IMR-90 (cell line): ENCODE data around the gene DCST2. TPM values are rescaled to one million over a fixed set of nuclear protein-coding genes. Genes with fewer than 3 reads are reported as not detected.

ENCODE experiments used
- ATAC-seq: fragments of 200-7000 bp; cut with Tn5 transposase; 2 replicates; pipeline ENCODE4 v1.9.1; 2020; ENCODE audit warnings: low read depth, mild to moderate bottlenecking, moderate library complexity
- BruUV-seq: library from RNA; stranded (reverse); fragments of 400-500 nt; replicated peaks from 2 replicates; lab custom pipeline; 2021; lab: Mats Ljungman, UMichigan
- CTCF ChIA-PET: fragments of 300-600 bp; formaldehyde crosslinking; extraction: SDS; loops from one replicate; lab custom pipeline; 2021; ENCODE audit warnings: antibody characterized with exemption; lab: Yijun Ruan, JAX
- POLR2A ChIA-PET: fragments of 300-600 bp; sonication (Branson Sonifier 250); formaldehyde crosslinking; loops from one replicate; lab custom pipeline; 2022; ENCODE audit warnings: antibody characterized with exemption; ENCODE audit not compliant: unreplicated experiment; lab: Charles Lee
- DNase-seq: peaks from one replicate; pipeline ENCODE4 v3.0.0; 2013
- H2AFZ ChIP-seq: replicated peaks from 2 replicates; pipeline ENCODE3; 2013; ENCODE audit warnings: low read length, mild to moderate bottlenecking; ENCODE audit not compliant: poor library complexity
- H2AK5ac ChIP-seq: 2 replicates; pipeline ENCODE4 v1.6.1; 2013; ENCODE audit warnings: low read depth, low read length, inconsistent platforms
- H2AK9ac ChIP-seq: replicated peaks from 2 replicates; pipeline ENCODE3; 2013; ENCODE audit warnings: mild to moderate bottlenecking, low read depth, low read length, moderate library complexity; ENCODE audit not compliant: poor library complexity
- H2BK120ac ChIP-seq: 2 replicates; pipeline ENCODE4 v1.6.1; 2013; ENCODE audit warnings: low read depth, low read length, inconsistent platforms
- H2BK15ac ChIP-seq: 3 replicates; pipeline ENCODE4 v1.6.1; 2013; ENCODE audit warnings: low read depth, low read length, inconsistent platforms
- H2BK20ac ChIP-seq: 2 replicates; pipeline ENCODE4 v1.6.1; 2013; ENCODE audit warnings: low read depth, mild to moderate bottlenecking, inconsistent platforms, low read length, moderate library complexity
- H2BK5ac ChIP-seq: 2 replicates; pipeline ENCODE4 v1.6.1; 2013; ENCODE audit warnings: mild to moderate bottlenecking, low read depth, low read length, inconsistent platforms; ENCODE audit not compliant: poor library complexity, severe bottlenecking
- H3K14ac ChIP-seq: replicated peaks from 2 replicates; pipeline ENCODE4 v1.6.1; 2013; ENCODE audit warnings: low read depth, low read length, inconsistent platforms
- H3K18ac ChIP-seq: 2 replicates; pipeline ENCODE4 v1.6.1; 2013; ENCODE audit warnings: low read depth, low read length, control low read depth
- H3K23ac ChIP-seq: 2 replicates; pipeline ENCODE4 v1.6.1; 2013; ENCODE audit warnings: low read depth, low read length, inconsistent platforms
- H3K27ac ChIP-seq: 2 replicates; pipeline ENCODE4 v1.5.1; 2013; ENCODE audit warnings: mild to moderate bottlenecking, control low read depth, low read length; ENCODE audit not compliant: insufficient read depth
- H3K27me3 ChIP-seq: 2 replicates; pipeline ENCODE4 v1.6.1; 2013; ENCODE audit warnings: low read length; ENCODE audit not compliant: control insufficient read depth, insufficient read depth
- H3K36me3 ChIP-seq: 2 replicates; pipeline ENCODE4 v1.6.1; 2013; ENCODE audit warnings: low read length, mixed read lengths; ENCODE audit not compliant: control insufficient read depth, insufficient read depth
- H3K4ac ChIP-seq: 2 replicates; pipeline ENCODE4 v1.6.1; 2013; ENCODE audit warnings: low read depth, low read length, inconsistent platforms
- H3K4me1 ChIP-seq: 2 replicates; pipeline ENCODE4 v1.6.1; 2013; ENCODE audit warnings: low read length, mixed read lengths; ENCODE audit not compliant: control insufficient read depth, insufficient read depth
- H3K4me2 ChIP-seq: 2 replicates; pipeline ENCODE4 v1.6.1; 2013; ENCODE audit warnings: low read depth, mild to moderate bottlenecking, control low read depth, low read length, moderate library complexity
- H3K4me3 ChIP-seq: 2 replicates; pipeline ENCODE4 v1.5.1; 2013; ENCODE audit warnings: low read depth, mild to moderate bottlenecking, control low read depth, low read length, moderate library complexity; ENCODE audit not compliant: insufficient read depth
- H3K56ac ChIP-seq: 2 replicates; pipeline ENCODE4 v1.6.1; 2013; ENCODE audit warnings: low read length, inconsistent platforms; ENCODE audit not compliant: insufficient read depth; ENCODE audit errors: extremely low read depth
- H3K79me1 ChIP-seq, 2 experiments: 2 replicates each; pipeline ENCODE4 v1.6.1; 2013; ENCODE audit warnings: low read length in 2 of 2, inconsistent platforms in 1 of 2, low read depth in 1 of 2
- H3K9ac ChIP-seq: 2 replicates; pipeline ENCODE4 v1.6.1; 2013; ENCODE audit warnings: low read depth, low read length, control low read depth
- H3K9me1 ChIP-seq: 2 replicates; pipeline ENCODE4 v1.6.1; 2013; ENCODE audit warnings: low read length, inconsistent platforms; ENCODE audit not compliant: insufficient read depth
- H3K9me3 ChIP-seq: 2 replicates; pipeline ENCODE4 v1.6.1; 2013; ENCODE audit warnings: low read length; ENCODE audit not compliant: control insufficient read depth, insufficient read depth
- H4K20me1 ChIP-seq: 2 replicates; pipeline ENCODE4 v1.6.1; 2013; ENCODE audit warnings: low read length, inconsistent platforms; ENCODE audit not compliant: insufficient read depth
- H4K5ac ChIP-seq: 2 replicates; pipeline ENCODE4 v1.6.1; 2013; ENCODE audit warnings: mild to moderate bottlenecking, low read depth, low read length, control low read depth
- H4K8ac ChIP-seq, 2 experiments: 2 replicates each; pipeline ENCODE4 v1.6.1; 2013; ENCODE audit warnings: low read depth in 2 of 2, low read length in 2 of 2, control low read depth in 1 of 2, inconsistent platforms in 1 of 2
- H4K91ac ChIP-seq: 2 replicates; pipeline ENCODE4 v1.6.1; 2013; ENCODE audit warnings: low read depth, low read length, inconsistent platforms; ENCODE audit not compliant: insufficient read depth
- CHD1 ChIP-seq: IDR thresholded peaks from 2 replicates; pipeline ENCODE4 v1.6.1; 2012; ENCODE audit warnings: low read depth, low read length, improper control_type of control experiment
- FOS ChIP-seq: fragments of 150-350 bp; IDR thresholded peaks from 2 replicates; pipeline ENCODE4 v1.6.1; 2016; ENCODE audit warnings: low read depth, low read length
- NFE2L2 ChIP-seq: fragments of 150-350 bp; IDR thresholded peaks from 2 replicates; pipeline ENCODE4 v1.6.1; 2016; ENCODE audit warnings: low read depth, mild to moderate bottlenecking, low read length
- RAD21 ChIP-seq: IDR thresholded peaks from 2 replicates; pipeline ENCODE4 v1.6.1; 2012; ENCODE audit warnings: low read length, improper control_type of control experiment
- RFX5 ChIP-seq: IDR thresholded peaks from 2 replicates; pipeline ENCODE4 v1.8.0; 2012; ENCODE audit warnings: low read depth, mild to moderate bottlenecking, low read length, moderate library complexity
- SMC3 ChIP-seq: fragments of 150-350 bp; IDR thresholded peaks from 2 replicates; pipeline ENCODE4 v1.6.1; 2016; ENCODE audit warnings: low read depth, mild to moderate bottlenecking, antibody characterized with exemption, low read length, moderate library complexity
- WGBS, 2 experiments: methylation state at CpG; one replicate each; pipeline versions ENCODE4 v1.1.5 to v1.1.7; 2013; ENCODE audit warnings: missing lambda C conversion rate in 2 of 2; ENCODE audit not compliant: insufficient read length in 1 of 2; ENCODE audit errors: extremely low coverage in 2 of 2; 5-methylcytosine and 5-hydroxymethylcytosine counted together
- dilution Hi-C: fragments of 300-500 bp; cut with HindIII; formaldehyde crosslinking; loops from one replicate; pipeline ENCODE4 v1.14.3; 2018; ENCODE audit warnings: low sequenced_read_pairs; ENCODE audit not compliant: unreplicated experiment
- in situ Hi-C: fragments of 300-500 bp; cut with MboI; formaldehyde crosslinking; loops from 3 replicates; pipeline ENCODE4 v1.14.3; 2019; ENCODE audit warnings: low sequenced_read_pairs, inconsistent platforms, mixed read lengths
- intact Hi-C: fragments of 100-400 bp; cut with micrococcal nuclease; formaldehyde crosslinking; loops from 2 replicates; pipeline ENCODE4 v1.10.0; 2022
- polyA plus RNA-seq, 3 experiments: library from polyadenylated mRNA; depleted of rRNA; stranded (reverse); fragments of >200 nt; gene quantifications; 2 replicates each; pipeline ENCODE4 v1.2.3, GENCODE V29; 2012; ENCODE audit warnings: low replicate concordance in 1 of 3
- total RNA-seq: library from RNA; depleted of rRNA; stranded (reverse); fragments of >200 nt; gene quantifications from 2 replicates; pipeline ENCODE4 v1.2.3, GENCODE V29; 2012

The DCST2 gene
- total and polyA plus RNA-seq, 2 of the 4 experiments (the other 2 are of a cell fraction) = 0.14 TPM; not detected in 1

GRCh38 chr1:155026588-155026987 lies 7.0 kb downstream of the DCST2 start:
- no peak overlapping the region for H3K4me3 ChIP-seq
- H3K9me3 ChIP-seq = no peaks in the 10 kb centered on the region
- peak overlapping the region; percentile 65 for H2AFZ ChIP-seq
- H3K23ac ChIP-seq = no peak overlapping the region
- no peaks in the 10 kb centered on the region for H3K36me3 ChIP-seq
- no peak overlapping the region; the same call in 1 of the 2 replicates for H3K14ac ChIP-seq
- no peak overlapping the region for H3K4me2 ChIP-seq
- H4K91ac ChIP-seq = no peak overlapping the region
- H2BK20ac ChIP-seq = no peak overlapping the region
- H2BK120ac ChIP-seq = no peak overlapping the region
- DNase-seq (peak; percentile 14), ATAC-seq (no peak; the same call in 1 of the 2 replicates)
- peak overlapping the region; percentile 42 for H2AK9ac ChIP-seq
- H3K27me3 ChIP-seq = peaks cover 21% of the 10 kb centered on the region
- H4K8ac ChIP-seq = no peak overlapping the region
- no peak overlapping the region for H2BK15ac ChIP-seq
- no peaks in the 10 kb centered on the region; the same call in 1 of the 2 replicates for H4K20me1 ChIP-seq
- H2BK5ac ChIP-seq = no peak overlapping the region
- H3K79me1 ChIP-seq = no peaks in the 10 kb centered on the region
- TF ChIP-seq RFX5 = peak; percentile 49; the same call in 1 of the 2 replicates
- 0 out of 2 replicates have a peak, but pooled peaks have one; percentile 9 for TF ChIP-seq FOS
- no peak for TF ChIP-seq RAD21
- no peak for TF ChIP-seq NFE2L2
- TF ChIP-seq CHD1 = no peak
- TF ChIP-seq SMC3 = no peak
- H3K9ac ChIP-seq = no peak overlapping the region
- peaks cover 3% of the 10 kb centered on the region; the same call in 1 of the 2 replicates for H3K4me1 ChIP-seq
- 86% methylated on average over 4 of the region's 6 CpGs; no CpG with 5 or more reads in 1 of the 2 experiments for WGBS, 2 experiments
- H3K56ac ChIP-seq = no peak overlapping the region
- no TSS peak for BruUV-seq
- no peak overlapping the region for H4K5ac ChIP-seq
- H3K4ac ChIP-seq = no peak overlapping the region
- intact Hi-C loops (no loop called here), dilution Hi-C loops (no loop called here), in situ Hi-C loops (no loop called here)
- peaks cover 4% of the 10 kb centered on the region for H3K9me1 ChIP-seq
- ChIA-PET POLR2A (no interaction called here), CTCF (no interaction called here)
- no peak overlapping the region for H3K27ac ChIP-seq
- H3K18ac ChIP-seq = no peak overlapping the region
- no peak overlapping the region for H2AK5ac ChIP-seq
